Measurements from ENCODE around the gene SKIC2. TPM values are rescaled to one million over a fixed set of nuclear protein-coding genes. Genes with fewer than 3 reads are reported as not detected.

The SKIC2 gene
- total RNA-seq, 1 experiment from 2014 or later: 81.8 TPM

- ChIA-PET POLR2A (interaction anchor here (0.7 kb wide), 1 partner anchor 112 kb away, joined by 5 read pairs; no protein-coding TSS in a partner anchor), CTCF (interaction anchor here (0.6 kb wide), 1 partner anchor 88 kb away, joined by 3 read pairs; no protein-coding TSS in a partner anchor)
- Mint-ChIP-seq H3K4me1 (peaks cover 5% of the 10 kb centered on the region), H3K27ac (no peak overlapping the region), H3K9me3 (peaks cover 11% of the 10 kb centered on the region), H3K4me3 (no peak overlapping the region), H3K27me3 (ENCODE audit: low read depth) (no peaks in the 10 kb centered on the region), H3K36me3 (peaks cover 17% of the 10 kb centered on the region)
- ATAC-seq (no peak), DNase-seq (ENCODE audit: low spot score) (no peak)
- TF ChIP-seq KAT7 (CRISPR knock-in tag; IDR thresholded peaks at IDR 0.05; ENCODE audit: borderline replicate concordance) (no peak), ARID4B (CRISPR knock-in tag; IDR thresholded peaks at IDR 0.05; ENCODE audit: borderline replicate concordance) (no peak), ZNF121 (CRISPR knock-in tag; IDR thresholded peaks at IDR 0.05) (peak; percentile 32; the same call in 1 of the 2 replicates)
Measured at GRCh38 chr6:31977816-31978431, 18.9 kb downstream of the SKIC2 start.

GRCh38 chr6:31978831-31979230 lies 19.9 kb downstream of the SKIC2 start:
- Mint-ChIP-seq H3K27ac (no peak overlapping the region), H3K27me3 (ENCODE audit: low read depth) (no peaks in the 10 kb centered on the region), H3K4me1 (no peaks in the 10 kb centered on the region), H3K4me3 (no peak overlapping the region), H3K36me3 (peaks cover 17% of the 10 kb centered on the region), H3K9me3 (peaks cover 11% of the 10 kb centered on the region)
- TF ChIP-seq ZNF532 (CRISPR knock-in tag; IDR thresholded peaks at IDR 0.05; ENCODE audit: borderline replicate concordance) (no peak), FOXJ3 (CRISPR knock-in tag; IDR thresholded peaks at IDR 0.05; ENCODE audit: borderline replicate concordance) (no peak), ZNF219 (CRISPR knock-in tag; IDR thresholded peaks at IDR 0.05; ENCODE audit: borderline replicate concordance) (no peak), MYBL2 (CRISPR knock-in tag; IDR thresholded peaks at IDR 0.05) (no peak), NFYB (CRISPR knock-in tag; conservative IDR thresholded peaks at IDR 0.05; ENCODE audit: low read depth) (no peak), SMAD4 (CRISPR knock-in tag; IDR thresholded peaks at IDR 0.05) (no peak), ZNF138 (CRISPR knock-in tag; conservative IDR thresholded peaks at IDR 0.05) (no peak), ELF4 (CRISPR knock-in tag; IDR thresholded peaks at IDR 0.05; ENCODE audit: low read depth) (no peak), JUN (CRISPR knock-in tag; IDR thresholded peaks at IDR 0.05) (no peak), TEAD4 (CRISPR knock-in tag; IDR thresholded peaks at IDR 0.05) (no peak), NR1H2 (CRISPR knock-in tag; IDR thresholded peaks at IDR 0.05) (no peak), ZBTB43 (CRISPR knock-in tag; IDR thresholded peaks at IDR 0.05) (no peak), PRDM15 (CRISPR knock-in tag; IDR thresholded peaks at IDR 0.05) (no peak)
- DNase-seq (ENCODE audit: low spot score) (no peak), ATAC-seq (no peak)
- ChIA-PET POLR2A (no interaction called here), CTCF (no interaction called here)
